Neural cell (in vitro differentiated cells): ENCODE results near the gene NEU2. TPM values are rescaled to one million over a fixed set of nuclear protein-coding genes. Genes with fewer than 3 reads are reported as not detected.
"Not testable (repeated sequence)": the region's sequence is repeated elsewhere in the genome, so short reads cannot be mapped to it uniquely, and the experiment has no call there.

Experiments
- H2AFZ ChIP-seq: fragments of 200-600, 300-800 bp; sonication (generic), shearing (Covaris generic); 2 replicates; pipeline ENCODE4 v1.6.0; 2014; ENCODE audit warnings: low read depth, mild to moderate bottlenecking, antibody characterized with exemption, low read length, moderate library complexity
- H3F3A ChIP-seq: fragments of 200-600 bp; shearing (Covaris generic); 2 replicates; pipeline ENCODE4 v1.6.1; 2016; ENCODE audit warnings: mild to moderate bottlenecking, moderate library complexity, mixed read lengths, antibody characterized with exemption, low read length; ENCODE audit not compliant: insufficient read depth, poor library complexity, severe bottlenecking
- H3K27ac ChIP-seq: fragments of 200-600, 300-800 bp; sonication (generic), shearing (Covaris generic); 2 replicates; pipeline ENCODE4 v1.5.1; 2014; ENCODE audit warnings: mild to moderate bottlenecking, low read length, moderate library complexity
- H3K27me3 ChIP-seq: fragments of 300-800, 200-600 bp; sonication (generic), shearing (Covaris generic); 2 replicates; pipeline ENCODE4 v1.6.0; 2014; ENCODE audit warnings: mild to moderate bottlenecking, low read depth, low read length, moderate library complexity; ENCODE audit not compliant: insufficient read depth
- H3K36me3 ChIP-seq: fragments of 300-800, 200-600 bp; sonication (generic), shearing (Covaris generic); 2 replicates; pipeline ENCODE4 v1.5.1; 2014; ENCODE audit warnings: mild to moderate bottlenecking, antibody characterized with exemption, low read length, moderate library complexity; ENCODE audit not compliant: insufficient read depth
- H3K4me2 ChIP-seq: fragments of 300-800, 200-600 bp; sonication (generic), shearing (Covaris generic); 2 replicates; pipeline ENCODE4 v1.6.0; 2014; ENCODE audit warnings: mild to moderate bottlenecking, low read length
- H3K4me3 ChIP-seq: fragments of 300-800, 200-600 bp; sonication (generic), shearing (Covaris generic); 2 replicates; pipeline ENCODE4 v1.5.1; 2014; ENCODE audit warnings: mild to moderate bottlenecking, low read length, moderate library complexity
- H3K79me2 ChIP-seq: fragments of 200-600 bp; shearing (Covaris generic); replicated peaks from 2 replicates; pipeline ENCODE4 v1.6.0; 2014; ENCODE audit warnings: mild to moderate bottlenecking, low read length, moderate library complexity; ENCODE audit not compliant: insufficient read depth
- H3K9ac ChIP-seq: fragments of 300-800, 200-600 bp; sonication (generic), shearing (Covaris generic); 2 replicates; pipeline ENCODE4 v1.6.1; 2016; ENCODE audit warnings: mild to moderate bottlenecking, low read length, mixed read lengths
- H3K9me2 ChIP-seq: fragments of 200-600 bp; shearing (Covaris generic); 2 replicates; pipeline ENCODE4 v1.6.1; 2016; ENCODE audit warnings: mild to moderate bottlenecking, low read length, mixed read lengths; ENCODE audit not compliant: insufficient read depth
- H3K9me3 ChIP-seq: fragments of 200-600, 300-800 bp; sonication (generic), shearing (Covaris generic); 2 replicates; pipeline ENCODE4 v1.6.1; 2016; ENCODE audit warnings: mild to moderate bottlenecking, mixed run types, low read length, moderate library complexity, mixed read lengths
- H4K20me1 ChIP-seq: fragments of 200-600 bp; shearing (Covaris generic); 2 replicates; pipeline ENCODE4 v1.6.1; 2016; ENCODE audit warnings: mild to moderate bottlenecking, mixed run types; ENCODE audit not compliant: insufficient read depth
- CTCF ChIP-seq: fragments of 450-650 bp; IDR thresholded peaks from 2 replicates; pipeline ENCODE4 v1.5.1; 2014; ENCODE audit warnings: antibody characterized with exemption, mild to moderate bottlenecking, moderate library complexity; ENCODE audit not compliant: poor library complexity, severe bottlenecking
- EP300 ChIP-seq: fragments of 450-650 bp; conservative IDR thresholded peaks from 2 replicates; pipeline ENCODE4 v1.6.1; 2014; ENCODE audit warnings: antibody characterized with exemption, mild to moderate bottlenecking, moderate library complexity; ENCODE audit not compliant: poor library complexity, severe bottlenecking
- EZH2 ChIP-seq: fragments of 200-600, 300-800 bp; shearing (Covaris generic), sonication (generic); IDR thresholded peaks from 2 replicates; pipeline ENCODE4 v1.6.1; 2014; ENCODE audit warnings: antibody characterized with exemption, low read length, borderline replicate concordance, mild to moderate bottlenecking; ENCODE audit not compliant: insufficient read depth, poor library complexity, severe bottlenecking
- MXI1 ChIP-seq: fragments of 450-650 bp; conservative IDR thresholded peaks from 2 replicates; pipeline ENCODE4 v1.6.1; 2014; ENCODE audit warnings: antibody characterized with exemption, mild to moderate bottlenecking; ENCODE audit not compliant: poor library complexity, severe bottlenecking
- POLR2AphosphoS5 ChIP-seq: IDR thresholded peaks from 2 replicates; pipeline ENCODE4 v1.6.1; 2012
- RAD21 ChIP-seq: fragments of 450-650 bp; conservative IDR thresholded peaks from 2 replicates; pipeline ENCODE4 v1.6.1; 2014; ENCODE audit warnings: antibody characterized with exemption, mild to moderate bottlenecking, moderate library complexity
- REST ChIP-seq: IDR thresholded peaks from 2 replicates; pipeline ENCODE4 v1.6.1; 2012; ENCODE audit warnings: borderline replicate concordance
- SMC3 ChIP-seq: fragments of 450-650 bp; conservative IDR thresholded peaks from 2 replicates; pipeline ENCODE4 v1.6.1; 2014; ENCODE audit warnings: antibody characterized with exemption, mild to moderate bottlenecking, moderate library complexity; ENCODE audit not compliant: poor library complexity
- TAF1 ChIP-seq: IDR thresholded peaks from 2 replicates; pipeline ENCODE4 v1.6.1; 2012; ENCODE audit warnings: low read depth
- polyA plus RNA-seq: library from polyadenylated mRNA; depleted of rRNA; stranded (reverse); fragments of >200 nt; gene quantifications from 2 replicates; pipeline ENCODE4 v1.2.3, GENCODE V29; 2014

The NEU2 gene
- polyA plus RNA-seq, 1 donor from 2014 or later = not detected

GRCh38 chr2:233051241-233052149 is 19.0 kb downstream of the NEU2 start:
- Histone ChIP-seq H4K20me1 (no peaks in the 10 kb centered on the region), H3K27me3 (peaks cover 4% of the 10 kb centered on the region), H3K4me3 (no peak overlapping the region), H3K9me2 (no peaks in the 10 kb centered on the region), H3F3A (no peaks in the 10 kb centered on the region), H3K79me2 (no peaks in the 10 kb centered on the region), H3K9ac (no peak overlapping the region), H2AFZ (no peak overlapping the region), H3K27ac (no peak overlapping the region), H3K9me3 (no peaks in the 10 kb centered on the region), H3K4me2 (no peak overlapping the region), H3K36me3 (no peaks in the 10 kb centered on the region)
- TF ChIP-seq CTCF = no peak
- no peak for TF ChIP-seq EZH2
- no peak for TF ChIP-seq MXI1
- TF ChIP-seq RAD21 = no peak
- TF ChIP-seq POLR2AphosphoS5 = no peak
- no peak for TF ChIP-seq REST
- no peak for TF ChIP-seq SMC3
- no peak for TF ChIP-seq EP300
- no peak for TF ChIP-seq TAF1

- not testable (repeated sequence) for H3K9ac ChIP-seq, H3K79me2 ChIP-seq, H3K27ac ChIP-seq
Measured at GRCh38 chr2:233052517-233052916, 20.0 kb downstream of the NEU2 start.

More at GRCh38 chr2:233052517-233052916, 20.0 kb downstream of the NEU2 start:
- not testable (repeated sequence) for H2AFZ ChIP-seq, H3K36me3 ChIP-seq, H3K4me2 ChIP-seq, H3K27me3 ChIP-seq, H3F3A ChIP-seq, H3K9me2 ChIP-seq, H4K20me1 ChIP-seq, H3K4me3 ChIP-seq, H3K9me3 ChIP-seq
